ENCODE data around the gene BIN1.

BIN1 gene, protein sequence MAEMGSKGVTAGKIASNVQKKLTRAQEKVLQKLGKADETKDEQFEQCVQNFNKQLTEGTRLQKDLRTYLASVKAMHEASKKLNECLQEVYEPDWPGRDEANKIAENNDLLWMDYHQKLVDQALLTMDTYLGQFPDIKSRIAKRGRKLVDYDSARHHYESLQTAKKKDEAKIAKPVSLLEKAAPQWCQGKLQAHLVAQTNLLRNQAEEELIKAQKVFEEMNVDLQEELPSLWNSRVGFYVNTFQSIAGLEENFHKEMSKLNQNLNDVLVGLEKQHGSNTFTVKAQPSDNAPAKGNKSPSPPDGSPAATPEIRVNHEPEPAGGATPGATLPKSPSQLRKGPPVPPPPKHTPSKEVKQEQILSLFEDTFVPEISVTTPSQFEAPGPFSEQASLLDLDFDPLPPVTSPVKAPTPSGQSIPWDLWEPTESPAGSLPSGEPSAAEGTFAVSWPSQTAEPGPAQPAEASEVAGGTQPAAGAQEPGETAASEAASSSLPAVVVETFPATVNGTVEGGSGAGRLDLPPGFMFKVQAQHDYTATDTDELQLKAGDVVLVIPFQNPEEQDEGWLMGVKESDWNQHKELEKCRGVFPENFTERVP

DNA sequence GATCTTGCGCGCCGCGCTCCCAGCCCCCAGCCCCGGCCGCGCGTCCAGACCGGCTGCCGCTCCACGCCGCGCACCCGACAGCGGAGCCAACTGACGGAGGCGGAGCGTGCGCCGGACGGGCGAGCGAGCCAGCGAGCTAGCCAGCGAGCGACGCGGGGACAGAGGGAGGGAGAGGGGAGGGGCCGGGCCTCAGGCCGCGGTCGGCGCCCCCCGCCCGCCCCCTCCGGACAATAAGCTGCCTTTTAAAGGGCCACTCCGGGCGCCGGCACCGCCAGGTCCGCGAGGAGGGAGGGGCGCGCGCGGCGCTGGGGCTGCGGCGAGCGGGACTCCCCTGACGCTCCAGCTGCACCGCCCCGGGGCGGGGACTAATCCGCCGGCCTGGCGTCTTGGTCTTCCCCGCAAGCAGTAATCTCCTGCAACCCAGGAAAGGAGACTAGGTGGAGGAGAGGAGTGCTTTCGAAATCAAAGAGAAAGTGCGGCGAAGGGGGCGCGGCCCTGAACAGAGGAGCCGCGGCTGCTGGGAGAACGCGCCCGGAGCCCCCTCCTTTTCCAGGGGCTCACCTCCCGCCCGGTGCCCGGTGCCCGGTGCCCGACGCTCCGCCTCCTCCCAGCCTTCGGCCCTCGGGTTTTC is at the start of gene BIN1:
Gene BIN1 (minus strand): TSS at position 164 of the 631 bp plus-strand sequence. CDS start 211 bp downstream, outside the sequence.
- Mint-ChIP-seq H3K36me3 (ENCODE audit: low read depth) (no peaks in the 10 kb centered on the region), H3K27me3 (ENCODE audit: low read depth) (peaks cover 40% of the 10 kb centered on the region), H3K4me3 (peak within 1 kb of the TSS; percentile 86), H3K4me1 (ENCODE audit: low read depth) (peaks cover 4% of the 10 kb centered on the region), H3K9me3 (no peaks in the 10 kb centered on the region), H3K27ac (no peak within 1 kb of the TSS)

DNA sequence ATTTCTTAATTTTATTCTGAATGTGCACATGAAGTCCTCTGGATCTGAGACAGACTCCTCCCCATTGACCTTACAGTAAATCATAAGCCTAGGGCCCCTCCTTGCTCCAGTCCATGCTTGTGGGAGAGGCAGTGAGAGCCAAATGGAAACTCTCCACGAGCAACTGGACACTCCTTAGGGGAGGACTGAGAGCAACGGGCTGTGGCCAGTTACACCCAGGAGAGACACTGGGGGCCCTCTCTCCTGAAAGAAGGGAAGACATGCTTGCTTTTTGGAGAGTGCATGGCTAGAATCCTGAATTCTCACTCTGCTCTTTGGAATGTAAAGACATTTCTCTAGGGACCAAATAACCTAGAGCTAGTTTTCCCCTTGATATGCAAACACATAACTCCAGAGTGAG is 49.0 kb upstream of the BIN1 start:
- no peaks in the 10 kb centered on the region for H3K36me3 Mint-ChIP-seq (ENCODE audit: low read depth)
- H3K27me3 Mint-ChIP-seq (ENCODE audit: low read depth): peaks cover 11% of the 10 kb centered on the region
- no peak overlapping the region for H3K4me3 Mint-ChIP-seq
- no peaks in the 10 kb centered on the region for H3K4me1 Mint-ChIP-seq (ENCODE audit: low read depth)
- peaks cover 7% of the 10 kb centered on the region for H3K9me3 Mint-ChIP-seq
- H3K27ac Mint-ChIP-seq: no peak overlapping the region

DNA sequence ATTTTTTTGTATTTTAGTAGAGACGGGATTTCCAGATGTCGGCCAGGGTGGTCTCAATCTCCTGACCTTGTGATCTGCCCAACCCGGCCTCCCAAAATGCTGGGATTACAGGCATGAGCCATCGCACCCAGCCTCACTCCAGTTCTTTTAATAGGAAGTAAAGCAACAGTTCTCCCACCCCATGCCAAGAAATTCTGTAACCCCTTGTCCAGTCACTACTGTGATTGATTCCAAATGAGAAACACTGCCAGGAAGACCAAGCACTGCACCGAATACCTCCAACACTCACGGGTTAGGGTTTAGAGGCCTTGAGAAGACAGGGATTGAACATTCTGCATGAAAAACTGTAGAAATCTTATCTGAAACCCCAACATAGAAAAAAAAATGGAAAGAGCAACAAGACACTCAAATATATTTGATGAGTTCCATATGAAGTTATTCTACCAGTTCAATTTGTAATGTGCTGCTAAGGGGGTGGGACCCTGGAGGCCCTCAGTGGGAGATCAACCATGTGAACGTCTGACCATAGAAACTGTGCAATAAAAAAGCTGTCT is 48.2 kb upstream of the BIN1 start:
- Mint-ChIP-seq H3K36me3 (ENCODE audit: low read depth) (no peaks in the 10 kb centered on the region), H3K27ac (no peak overlapping the region), H3K9me3 (peaks cover 8% of the 10 kb centered on the region), H3K4me3 (no peak overlapping the region), H3K4me1 (ENCODE audit: low read depth) (no peaks in the 10 kb centered on the region), H3K27me3 (ENCODE audit: low read depth) (peaks cover 11% of the 10 kb centered on the region)

DNA sequence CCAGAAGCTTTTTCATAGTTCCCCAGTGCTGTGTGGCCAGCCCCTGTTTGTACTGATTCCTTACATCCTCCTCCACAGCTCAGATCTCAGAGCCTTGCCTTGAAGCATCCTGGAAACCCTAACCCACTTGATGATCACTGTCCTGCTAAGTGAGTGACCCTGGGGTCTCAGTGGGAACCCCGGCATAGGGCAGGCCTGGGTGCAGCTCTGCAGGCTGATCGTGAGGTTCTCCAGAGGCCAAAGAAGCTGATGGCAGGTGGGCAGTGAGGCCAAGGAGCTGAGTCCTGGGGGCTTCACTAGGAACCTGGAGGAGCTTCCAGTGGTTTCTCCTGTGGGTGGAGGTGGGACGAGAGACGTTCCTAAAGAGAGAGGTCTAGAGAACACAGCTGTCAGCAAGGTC is 47.4 kb upstream of the BIN1 start:
- no peaks in the 10 kb centered on the region for H3K36me3 Mint-ChIP-seq (ENCODE audit: low read depth)
- H3K27ac Mint-ChIP-seq: no peak overlapping the region
- peaks cover 8% of the 10 kb centered on the region for H3K9me3 Mint-ChIP-seq
- H3K4me1 Mint-ChIP-seq (ENCODE audit: low read depth): no peaks in the 10 kb centered on the region
- H3K4me3 Mint-ChIP-seq: no peak overlapping the region
- H3K27me3 Mint-ChIP-seq (ENCODE audit: low read depth): peaks cover 9% of the 10 kb centered on the region

DNA sequence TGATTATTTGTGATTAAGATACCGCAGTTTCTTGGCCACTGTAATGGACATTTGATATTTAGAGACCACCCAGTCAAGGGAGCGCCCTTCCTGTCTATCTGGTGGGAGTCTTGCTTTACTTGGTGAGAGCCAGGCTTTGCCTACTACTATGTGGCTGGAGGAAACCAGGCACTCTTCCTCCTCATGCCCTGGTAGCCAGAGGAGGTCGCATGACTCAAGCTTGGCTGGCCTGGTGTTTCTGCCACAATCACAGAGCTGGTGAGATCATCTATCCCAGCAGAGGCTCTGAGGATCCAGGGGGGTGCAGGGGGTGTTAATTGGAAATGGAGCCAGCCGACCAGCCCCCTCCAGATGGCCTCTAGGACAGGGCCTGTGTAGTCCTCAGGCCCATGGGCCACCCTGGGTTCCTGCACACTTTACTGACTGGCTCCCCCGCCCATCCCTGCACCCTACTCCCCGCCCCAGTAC is 46.8 kb upstream of the BIN1 start:
- Mint-ChIP-seq H3K4me1 (ENCODE audit: low read depth) (no peaks in the 10 kb centered on the region), H3K27ac (no peak overlapping the region), H3K9me3 (peaks cover 8% of the 10 kb centered on the region), H3K4me3 (no peak overlapping the region), H3K27me3 (ENCODE audit: low read depth) (peaks cover 2% of the 10 kb centered on the region), H3K36me3 (ENCODE audit: low read depth) (no peaks in the 10 kb centered on the region)

DNA sequence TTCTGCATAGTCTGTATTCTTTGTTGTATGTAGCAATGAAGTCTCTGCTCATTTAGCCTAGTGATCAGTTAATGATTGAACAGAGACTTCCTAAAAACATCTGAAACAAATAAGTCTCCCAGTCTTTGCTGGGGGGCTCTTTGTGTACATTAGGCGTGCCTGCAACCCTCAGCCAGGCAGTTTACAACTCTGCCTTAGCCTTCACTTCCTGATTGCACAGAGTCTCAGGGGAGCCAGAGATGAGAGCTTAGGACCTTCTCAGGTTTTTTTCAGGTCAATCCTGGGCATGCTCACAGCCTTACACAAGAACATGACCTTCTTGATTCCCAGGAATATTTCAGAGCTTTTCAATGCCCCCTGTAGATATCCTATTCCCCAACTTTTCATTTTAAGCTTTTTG is 44.0 kb upstream of the BIN1 start:
- no peaks in the 10 kb centered on the region for H3K36me3 Mint-ChIP-seq (ENCODE audit: low read depth)
- peaks cover 8% of the 10 kb centered on the region for H3K9me3 Mint-ChIP-seq
- no peaks in the 10 kb centered on the region for H3K4me1 Mint-ChIP-seq (ENCODE audit: low read depth)
- H3K4me3 Mint-ChIP-seq: no peak overlapping the region
- no peaks in the 10 kb centered on the region for H3K27me3 Mint-ChIP-seq (ENCODE audit: low read depth)
- H3K27ac Mint-ChIP-seq: no peak overlapping the region

DNA sequence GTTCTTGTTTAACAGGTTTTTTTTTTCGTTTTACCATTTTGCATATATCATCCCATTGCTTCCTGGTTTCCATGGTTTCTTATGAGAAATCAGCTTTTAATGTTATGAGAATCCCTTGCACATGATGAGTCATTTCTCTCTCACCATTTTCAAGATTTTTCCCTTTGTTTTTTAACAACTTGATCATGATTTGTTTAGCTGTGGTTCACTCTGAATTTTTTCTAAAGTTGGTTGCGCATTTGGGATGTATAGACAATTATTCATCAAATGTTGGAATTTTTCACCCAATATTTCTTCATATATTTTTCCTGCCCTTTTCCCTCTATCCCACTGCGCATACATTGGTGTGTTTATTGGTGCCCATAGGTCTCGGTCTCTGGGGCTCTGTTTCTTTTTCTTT is 42.4 kb upstream of the BIN1 start:
- Mint-ChIP-seq H3K27ac (no peak overlapping the region), H3K27me3 (ENCODE audit: low read depth) (no peaks in the 10 kb centered on the region), H3K4me1 (ENCODE audit: low read depth) (no peaks in the 10 kb centered on the region), H3K4me3 (no peak overlapping the region), H3K9me3 (peaks cover 8% of the 10 kb centered on the region), H3K36me3 (ENCODE audit: low read depth) (no peaks in the 10 kb centered on the region)

DNA sequence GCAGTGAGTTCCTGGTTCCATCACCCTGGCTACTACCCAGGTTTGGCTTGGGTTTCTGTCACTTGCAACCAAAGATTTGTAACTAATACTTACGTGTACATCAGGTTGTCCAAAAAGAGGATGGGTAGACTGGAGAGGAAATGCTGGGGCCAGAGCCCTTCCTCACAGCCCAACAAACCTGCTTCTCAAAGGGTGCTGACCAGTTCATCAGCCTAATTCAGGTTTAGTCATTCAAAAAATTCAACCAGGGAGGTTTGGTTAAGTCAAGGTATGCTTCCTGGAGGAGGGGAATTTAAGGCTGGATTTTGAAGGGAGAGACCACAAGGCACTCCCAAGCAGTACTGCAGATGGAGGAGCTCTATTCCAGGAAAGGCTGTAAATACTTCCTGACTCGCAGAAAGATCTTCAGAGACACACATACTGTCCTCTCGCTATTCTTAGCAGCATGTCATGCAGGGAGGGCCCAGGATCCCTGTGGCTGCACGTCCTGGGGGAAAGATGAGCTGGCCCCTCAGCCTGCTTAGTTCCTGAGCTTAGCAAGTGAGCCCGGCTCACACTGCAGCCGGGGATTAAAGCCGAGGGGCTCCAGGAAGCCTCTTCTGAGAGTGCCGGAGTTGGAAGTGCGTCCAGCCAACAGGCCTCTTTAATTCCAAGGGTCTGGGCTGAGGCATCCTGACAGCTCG is 40.0 kb upstream of the BIN1 start:
- Mint-ChIP-seq H3K4me1 (ENCODE audit: low read depth) (no peaks in the 10 kb centered on the region), H3K27me3 (ENCODE audit: low read depth) (no peaks in the 10 kb centered on the region), H3K27ac (no peak overlapping the region), H3K4me3 (no peak overlapping the region), H3K9me3 (peaks cover 8% of the 10 kb centered on the region), H3K36me3 (ENCODE audit: low read depth) (no peaks in the 10 kb centered on the region)

DNA sequence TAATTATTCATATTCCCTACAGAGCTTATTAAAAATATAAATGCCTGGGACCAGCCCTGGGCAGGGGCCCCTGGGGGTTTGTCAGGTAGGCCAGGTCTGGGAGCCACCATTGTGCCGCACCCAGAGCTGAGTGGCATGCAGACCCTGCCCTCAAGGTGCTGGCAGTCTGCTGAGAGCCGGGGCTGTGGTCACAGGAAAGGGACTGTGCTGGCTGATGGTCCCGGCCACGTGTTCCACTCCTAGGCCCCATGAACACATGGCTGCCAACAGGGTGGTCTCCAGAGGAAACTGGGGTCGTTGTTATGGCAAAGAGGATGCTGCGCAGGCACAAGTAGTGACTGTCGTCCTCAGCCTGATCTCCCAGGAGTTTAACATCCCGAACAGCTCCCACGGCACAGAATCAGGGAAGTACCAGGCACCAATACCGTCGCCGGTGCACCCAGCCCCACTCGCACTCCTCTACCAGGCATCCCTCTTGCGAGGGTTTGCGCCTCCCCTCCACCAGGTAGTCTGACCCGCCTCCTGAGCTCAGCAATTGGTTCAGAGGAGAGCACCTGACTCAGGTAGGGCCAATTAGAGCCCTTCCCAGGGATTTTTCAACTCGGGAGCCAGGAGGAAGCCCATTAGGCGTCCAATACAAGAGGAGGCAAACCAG is 39.2 kb upstream of the BIN1 start:
- Mint-ChIP-seq H3K4me1 (ENCODE audit: low read depth) (no peaks in the 10 kb centered on the region), H3K27me3 (ENCODE audit: low read depth) (peaks cover 4% of the 10 kb centered on the region), H3K36me3 (ENCODE audit: low read depth) (no peaks in the 10 kb centered on the region), H3K4me3 (no peak overlapping the region), H3K27ac (no peak overlapping the region), H3K9me3 (peaks cover 3% of the 10 kb centered on the region)

DNA sequence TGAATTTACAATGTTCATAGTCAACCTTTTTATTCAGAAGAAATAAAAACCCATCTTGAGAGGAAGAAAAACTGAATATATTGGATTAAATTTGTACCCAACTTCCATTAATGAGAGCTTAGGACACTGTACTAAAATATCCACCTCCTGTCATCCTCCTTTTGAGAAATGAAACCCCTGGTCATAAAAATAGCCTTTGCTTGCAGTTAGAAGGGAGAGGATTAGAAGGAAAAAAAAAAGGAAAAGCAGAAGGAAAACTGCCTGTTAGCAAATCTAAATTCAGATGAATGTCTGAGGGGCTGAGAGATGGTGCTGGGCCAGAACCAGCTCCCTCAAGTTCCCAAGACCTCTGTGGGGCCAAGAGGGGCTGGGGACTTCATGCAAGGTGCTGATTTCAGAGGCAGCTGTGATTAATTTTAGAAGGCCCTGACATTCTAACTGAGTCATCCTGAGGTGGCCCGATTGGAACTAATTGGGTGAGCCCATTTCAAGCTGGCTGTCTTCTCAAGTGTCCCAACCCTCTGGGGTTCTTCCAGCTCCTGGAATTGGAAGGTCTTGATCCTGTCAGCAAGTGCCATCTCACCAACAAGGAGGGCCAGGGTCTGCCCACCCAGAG is 38.4 kb upstream of the BIN1 start:
- Mint-ChIP-seq H3K27ac (no peak overlapping the region), H3K4me3 (no peak overlapping the region)

DNA sequence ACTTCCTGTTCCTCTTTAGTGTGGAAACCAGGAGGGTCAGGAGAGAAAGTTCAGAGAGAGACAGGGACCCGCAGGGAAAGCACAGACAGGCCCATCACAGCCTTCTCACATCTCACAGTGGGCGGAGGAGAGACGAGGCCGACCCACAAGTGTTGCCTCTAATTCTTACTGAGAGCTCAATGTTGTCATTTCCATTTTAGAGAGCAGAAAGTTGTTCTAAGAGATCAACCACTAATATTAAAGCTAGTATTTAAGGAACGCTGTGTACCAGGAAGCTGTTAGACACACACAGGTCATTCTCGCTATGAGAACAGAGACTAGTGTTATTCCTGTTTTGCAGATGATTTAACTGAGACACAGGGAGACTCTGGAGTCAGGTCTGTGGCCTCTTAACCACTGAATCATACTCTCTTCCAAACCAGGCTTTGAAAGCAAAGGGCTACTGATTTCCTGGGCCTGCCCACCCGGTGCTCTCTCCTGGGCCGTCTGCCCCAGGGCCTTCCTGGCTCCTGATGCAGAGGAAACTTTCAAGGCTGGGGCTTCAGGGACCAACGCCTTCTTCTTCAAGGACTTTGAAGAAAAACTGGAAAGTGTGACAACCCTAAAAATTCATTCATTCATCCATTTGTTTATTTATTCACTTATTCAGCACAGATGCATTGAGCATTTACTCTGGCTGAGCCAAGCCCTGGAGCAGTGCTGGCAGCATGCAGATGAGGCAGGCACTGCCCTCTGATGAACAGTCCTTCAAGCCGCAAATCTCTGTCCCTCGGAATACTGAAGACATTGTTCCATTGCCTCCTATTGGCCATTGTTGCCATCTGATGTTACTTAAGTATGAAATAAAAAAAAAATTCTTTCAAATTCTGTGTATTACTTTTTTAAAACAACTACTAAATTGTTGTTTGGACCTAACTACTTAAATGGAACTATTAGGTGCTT is 37.2 kb upstream of the BIN1 start:
- Mint-ChIP-seq H3K27me3 (ENCODE audit: low read depth) (peaks cover 19% of the 10 kb centered on the region), H3K27ac (no peak overlapping the region), H3K4me3 (no peak overlapping the region), H3K9me3 (no peaks in the 10 kb centered on the region), H3K36me3 (ENCODE audit: low read depth) (no peaks in the 10 kb centered on the region), H3K4me1 (ENCODE audit: low read depth) (no peaks in the 10 kb centered on the region)

More for the DNA sequence above, 38.4 kb upstream of the BIN1 start:
- Mint-ChIP-seq H3K4me1 (ENCODE audit: low read depth) (no peaks in the 10 kb centered on the region), H3K36me3 (ENCODE audit: low read depth) (no peaks in the 10 kb centered on the region), H3K27me3 (ENCODE audit: low read depth) (peaks cover 7% of the 10 kb centered on the region), H3K9me3 (no peaks in the 10 kb centered on the region)

DNA sequence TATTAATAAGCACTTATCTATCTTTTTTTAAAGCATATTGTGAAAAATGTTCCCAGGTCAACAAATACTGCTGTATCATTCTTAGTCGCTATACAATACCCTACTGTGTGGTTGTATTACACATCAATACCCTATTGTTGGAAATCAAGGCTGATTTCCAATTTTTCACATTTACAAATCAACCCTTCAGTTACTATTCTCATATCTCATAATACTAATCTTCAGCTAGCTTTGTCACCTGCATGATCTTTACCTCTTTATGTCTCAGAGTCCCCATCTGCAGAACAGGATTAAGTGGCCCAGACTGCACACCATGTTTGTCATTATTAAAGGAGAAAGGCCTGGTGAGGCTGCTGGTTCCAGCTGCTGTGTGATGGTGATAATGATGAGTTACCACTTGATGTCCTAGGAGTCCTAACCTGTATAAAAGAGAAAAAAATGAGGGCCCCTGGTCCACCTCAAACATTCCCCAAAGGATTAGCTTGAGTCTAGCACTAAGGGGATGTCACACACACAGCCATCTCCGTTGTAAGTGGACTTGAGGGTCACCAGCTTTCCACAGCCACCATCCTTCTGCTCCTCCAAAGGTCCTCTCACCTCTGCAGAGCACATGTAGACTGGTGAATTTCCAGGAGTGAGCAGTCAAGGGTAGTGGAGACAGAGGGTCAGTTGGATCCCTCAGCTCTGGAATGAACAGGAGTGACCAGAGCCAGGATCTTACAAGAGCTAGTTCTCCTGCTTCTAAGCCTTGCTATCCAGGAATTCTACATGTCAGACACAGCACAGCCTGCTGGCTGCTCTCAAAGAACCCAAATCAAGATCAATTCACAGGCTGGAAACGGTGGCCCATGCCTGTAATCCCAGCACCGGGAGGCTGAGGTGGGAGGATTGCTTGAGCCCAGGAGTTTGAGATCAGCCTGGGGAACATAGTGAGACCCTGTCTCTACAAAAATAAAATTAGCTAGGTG is 36.0 kb upstream of the BIN1 start:
- H3K27ac Mint-ChIP-seq: no peak overlapping the region
- H3K27me3 Mint-ChIP-seq (ENCODE audit: low read depth): peaks cover 19% of the 10 kb centered on the region
- no peaks in the 10 kb centered on the region for H3K9me3 Mint-ChIP-seq

More for the DNA sequence above, 36.0 kb upstream of the BIN1 start:
- Mint-ChIP-seq H3K4me1 (ENCODE audit: low read depth) (no peaks in the 10 kb centered on the region), H3K36me3 (ENCODE audit: low read depth) (no peaks in the 10 kb centered on the region), H3K4me3 (no peak overlapping the region)

Measured in T-helper 1 cell treated with Interleukin-12 subunit alpha and Interleukin-12 subunit beta and Interleukin-4 antibody, amounts not matched to agents 30 μg/mL and 1 μg/mL, for 36 hours (primary cell).